Measurements from ENCODE around the gene PKD1L1.

DNA sequence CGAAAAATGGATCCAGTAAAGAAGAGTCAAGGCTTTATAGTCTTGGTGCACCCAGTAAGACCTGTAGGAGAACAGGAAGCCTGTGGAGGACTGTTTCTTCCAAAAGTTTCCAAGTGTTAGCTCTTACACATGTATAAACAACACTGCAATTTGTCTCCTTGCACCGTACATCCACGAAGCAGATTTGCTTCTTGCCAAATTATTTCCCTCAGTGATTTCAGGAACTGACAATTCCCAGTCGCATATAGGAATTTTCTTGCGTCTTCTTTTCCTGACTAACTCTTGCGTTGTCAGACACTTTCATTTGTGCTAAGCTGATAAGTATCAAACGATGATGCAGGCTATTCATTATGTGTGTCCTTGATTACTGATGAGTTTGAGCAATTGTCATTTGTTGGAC is 182.1 kb downstream of the PKD1L1 start:
- TF ChIP-seq, protein P1, sequence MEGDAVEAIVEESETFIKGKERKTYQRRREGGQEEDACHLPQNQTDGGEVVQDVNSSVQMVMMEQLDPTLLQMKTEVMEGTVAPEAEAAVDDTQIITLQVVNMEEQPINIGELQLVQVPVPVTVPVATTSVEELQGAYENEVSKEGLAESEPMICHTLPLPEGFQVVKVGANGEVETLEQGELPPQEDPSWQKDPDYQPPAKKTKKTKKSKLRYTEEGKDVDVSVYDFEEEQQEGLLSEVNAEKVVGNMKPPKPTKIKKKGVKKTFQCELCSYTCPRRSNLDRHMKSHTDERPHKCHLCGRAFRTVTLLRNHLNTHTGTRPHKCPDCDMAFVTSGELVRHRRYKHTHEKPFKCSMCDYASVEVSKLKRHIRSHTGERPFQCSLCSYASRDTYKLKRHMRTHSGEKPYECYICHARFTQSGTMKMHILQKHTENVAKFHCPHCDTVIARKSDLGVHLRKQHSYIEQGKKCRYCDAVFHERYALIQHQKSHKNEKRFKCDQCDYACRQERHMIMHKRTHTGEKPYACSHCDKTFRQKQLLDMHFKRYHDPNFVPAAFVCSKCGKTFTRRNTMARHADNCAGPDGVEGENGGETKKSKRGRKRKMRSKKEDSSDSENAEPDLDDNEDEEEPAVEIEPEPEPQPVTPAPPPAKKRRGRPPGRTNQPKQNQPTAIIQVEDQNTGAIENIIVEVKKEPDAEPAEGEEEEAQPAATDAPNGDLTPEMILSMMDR (IDR thresholded peaks at IDR 0.05) = no peak
- no peak for TF ChIP-seq EZH2 (IDR thresholded peaks at IDR 0.05; ENCODE audit: borderline replicate concordance, insufficient read depth, low read depth, low read length, poor library complexity, severe bottlenecking)

Measured in B cell (primary cell).